T-cell (primary cell): ENCODE results near the gene ODAD2. TPM values are rescaled to one million over a fixed set of nuclear protein-coding genes. Genes with fewer than 3 reads are reported as not detected.

Source experiments
- ATAC-seq, 4 experiments: fragments of 200-7000 bp in 3 of 4; fragments of 150-1000 bp in 1 of 4; cut with Tn5 transposase; replicated peaks in 1 of 4; 1 replicate in 3 of 4; 2 replicates in 1 of 4; pipeline ENCODE4 v1.10.0; 2021; ENCODE audit warnings: moderate library complexity in 3 of 4, mild to moderate bottlenecking in 2 of 4, moderate number of reproducible peaks in 1 of 4
- CTCF ChIA-PET, 2 donors: fragments of 300-600 bp; sonication (Branson Sonifier 250); formaldehyde crosslinking; loops; one replicate each; lab custom pipeline; 2022; ENCODE audit warnings: antibody characterized with exemption in 2 of 2; lab: Charles Lee
- POLR2A ChIA-PET, 2 donors: fragments of 300-600 bp; sonication (Branson Sonifier 250); formaldehyde crosslinking; loops; one replicate each; lab custom pipeline; 2022; ENCODE audit warnings: antibody characterized with exemption in 2 of 2; lab: Charles Lee
- DNase-seq, 35 experiments: peaks; one replicate each; pipeline versions ENCODE4 v3.0.0 to v3.0.0-alpha.2; 2013 to 2023
- H3K27ac ChIP-seq: one replicate; pipeline ENCODE4 v1.5.1; 2013; ENCODE audit warnings: low read length
- H3K27me3 ChIP-seq, 2 experiments: replicated peaks in 1 of 2; 1 replicate in 1 of 2; 2 replicates in 1 of 2; pipeline versions ENCODE4 v1.6.1 to v1.7.0; 2013; ENCODE audit warnings: low read length in 1 of 2, mixed read lengths in 1 of 2; ENCODE audit not compliant: control insufficient read depth in 2 of 2, insufficient read depth in 2 of 2; ENCODE audit errors: extremely low read depth in 1 of 2
- H3K36me3 ChIP-seq, 2 donors: 1 replicate in 1 of 2; 2 replicates in 1 of 2; pipeline versions ENCODE4 v1.6.1 to v1.7.0; 2013; ENCODE audit warnings: low read length in 1 of 2; ENCODE audit not compliant: control insufficient read depth in 2 of 2, insufficient read depth in 1 of 2; ENCODE audit errors: extremely low read depth in 1 of 2
- H3K4me1 ChIP-seq, 2 experiments: 1 replicate in 1 of 2; 2 replicates in 1 of 2; pipeline versions ENCODE4 v1.6.1 to v1.7.0; 2013; ENCODE audit warnings: low read length in 2 of 2, mixed read lengths in 1 of 2; ENCODE audit not compliant: insufficient read depth in 2 of 2, control insufficient read depth in 1 of 2; ENCODE audit errors: extremely low read depth in 1 of 2
- H3K4me3 ChIP-seq, 2 donors: 1 replicate in 1 of 2; 2 replicates in 1 of 2; pipeline versions ENCODE4 v1.5.1 to v1.7.0; 2013; ENCODE audit warnings: mild to moderate bottlenecking in 2 of 2, low read length in 1 of 2, moderate library complexity in 1 of 2; ENCODE audit not compliant: control insufficient read depth in 1 of 2; ENCODE audit errors: extremely low read depth in 1 of 2
- H3K9me3 ChIP-seq: 2 replicates; pipeline ENCODE4 v1.7.0; 2013
- H3K27ac Mint-ChIP-seq, 2 donors: one replicate each; pipeline ENCODE4 v1.8.0; 2020 to 2021; ENCODE audit warnings: mild to moderate bottlenecking in 2 of 2, mixed read lengths in 2 of 2
- H3K27me3 Mint-ChIP-seq, 2 donors: one replicate each; pipeline ENCODE4 v1.8.0; 2021 to 2022; ENCODE audit warnings: mixed read lengths in 2 of 2
- H3K36me3 Mint-ChIP-seq: one replicate; pipeline ENCODE4 v1.8.0; 2021; ENCODE audit warnings: mixed read lengths
- H3K4me1 Mint-ChIP-seq, 3 donors: one replicate each; pipeline ENCODE4 v1.8.0; 2020 to 2022; ENCODE audit warnings: mixed read lengths in 3 of 3, mild to moderate bottlenecking in 1 of 3
- H3K4me3 Mint-ChIP-seq, 3 donors: one replicate each; pipeline ENCODE4 v1.8.0; 2020 to 2022; ENCODE audit warnings: mild to moderate bottlenecking in 3 of 3, mixed read lengths in 3 of 3, moderate library complexity in 3 of 3
- H3K9me3 Mint-ChIP-seq, 3 donors: one replicate each; pipeline ENCODE4 v1.8.0; 2020 to 2022; ENCODE audit warnings: mixed read lengths in 3 of 3
- WGBS: methylation state at CpG from one replicate; pipeline ENCODE4 v1.1.5; 2013; ENCODE audit warnings: missing lambda C conversion rate; ENCODE audit not compliant: insufficient coverage; 5-methylcytosine and 5-hydroxymethylcytosine counted together
- total RNA-seq, 35 experiments: library from RNA in 6 of 35; stranded (reverse) in 6 of 35; fragments of 120-200 nt in 1 of 35; gene quantifications; one replicate each; pipeline versions ENCODE4 v1.2.1 to v1.2.4 and lab custom pipeline; 2013 to 2026

ODAD2 gene
- total RNA-seq, result under 1 TPM in 2 of 5 donors, not detected in 3; 0.20 to 0.33 TPM
- 0.09 TPM for total RNA-seq (2013)
- total RNA-seq (lab: John Stamatoyannopoulos, UW), result 0 to 0.57 (median 0.12) reads per million in 29 experiments

DNA sequence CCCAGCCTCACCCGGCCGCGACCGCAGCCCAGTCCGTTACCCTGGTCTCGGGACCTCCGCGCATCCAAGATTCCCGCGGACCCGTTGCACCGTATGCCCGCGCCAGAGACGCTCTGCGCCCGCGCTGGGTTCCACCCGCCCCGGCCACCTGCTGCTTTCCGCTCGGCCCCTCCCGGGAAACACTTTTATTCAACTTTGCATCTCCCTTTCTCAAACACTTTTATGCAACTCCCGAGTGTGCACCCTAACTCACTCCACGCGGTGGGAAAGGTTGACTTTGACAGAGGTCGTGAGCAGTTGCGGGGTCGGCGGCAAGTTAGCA lies at the start of gene ODAD2:
TSS of gene ODAD2 (minus strand) at position 126 of the 322 bp plus-strand sequence. CDS start 3,937 bp downstream, outside the sequence.
- H3K4me3 ChIP-seq, result peak within 1 kb of the TSS; percentile 48 to 55
- H3K27ac Mint-ChIP-seq, result peak within 1 kb of the TSS in 1 of 2 donors; percentile 6
- peaks cover 0 to 24% of the 10 kb centered on the region in 2 experiments for H3K27me3 ChIP-seq
- H3K36me3 Mint-ChIP-seq, result no peaks in the 10 kb centered on the region
- DNase-seq, result peak in 2 of 35 experiments; percentile 4 to 9
- under 1% methylated on average over 26 of the region's 30 CpGs for WGBS
- peak within 1 kb of the TSS; percentile 80 to 85 (median 83) for H3K4me3 Mint-ChIP-seq
- H3K4me1 Mint-ChIP-seq, result peaks cover 12 to 15% (median 14%) of the 10 kb centered on the region in 3 donors
- H3K9me3 ChIP-seq, result no peaks in the 10 kb centered on the region
- H3K27ac ChIP-seq, result no peak within 1 kb of the TSS
- H3K9me3 Mint-ChIP-seq, result peaks cover 0 to 1% (median 0%) of the 10 kb centered on the region in 3 donors
- CTCF ChIA-PET, result no interaction called here
- POLR2A ChIA-PET, result no interaction called here
- peaks cover 61% of the 10 kb centered on the region in 2 donors for H3K27me3 Mint-ChIP-seq
- H3K36me3 ChIP-seq, result no peaks in the 10 kb centered on the region
- no peak for ATAC-seq
- peaks cover 2 to 10% of the 10 kb centered on the region in 2 experiments for H3K4me1 ChIP-seq

- H3K27ac Mint-ChIP-seq, result no peak overlapping the region
- CTCF ChIA-PET, result no interaction called here
- POLR2A ChIA-PET, result interaction anchor here in 1 of 2 donors (0.7 kb wide), 1 partner anchor 50 kb away, joined by 3 read pairs; no protein-coding TSS in a partner anchor
- DNase-seq (no peak), ATAC-seq (no peak)
- H3K27me3 ChIP-seq, result no peaks in the 10 kb centered on the region
- H3K4me1 ChIP-seq, result no peaks in the 10 kb centered on the region
- H3K36me3 ChIP-seq, result no peaks in the 10 kb centered on the region
- no peak overlapping the region for H3K4me3 ChIP-seq
- H3K27ac ChIP-seq, result no peak overlapping the region
- WGBS, result no CpG with 5 or more reads among the region's 4 CpGs
- H3K27me3 Mint-ChIP-seq, result no peaks in the 10 kb centered on the region
- H3K4me3 Mint-ChIP-seq, result no peak overlapping the region
- no peaks in the 10 kb centered on the region for H3K9me3 ChIP-seq
- H3K9me3 Mint-ChIP-seq, result peaks cover 0 to 7% (median 0%) of the 10 kb centered on the region in 3 donors
- H3K36me3 Mint-ChIP-seq, result peaks cover 16% of the 10 kb centered on the region
- no peaks in the 10 kb centered on the region for H3K4me1 Mint-ChIP-seq
These were observed 48.2 kb upstream of the ODAD2 start for GRCh38 chr10:28047061-28047460.

DNA sequence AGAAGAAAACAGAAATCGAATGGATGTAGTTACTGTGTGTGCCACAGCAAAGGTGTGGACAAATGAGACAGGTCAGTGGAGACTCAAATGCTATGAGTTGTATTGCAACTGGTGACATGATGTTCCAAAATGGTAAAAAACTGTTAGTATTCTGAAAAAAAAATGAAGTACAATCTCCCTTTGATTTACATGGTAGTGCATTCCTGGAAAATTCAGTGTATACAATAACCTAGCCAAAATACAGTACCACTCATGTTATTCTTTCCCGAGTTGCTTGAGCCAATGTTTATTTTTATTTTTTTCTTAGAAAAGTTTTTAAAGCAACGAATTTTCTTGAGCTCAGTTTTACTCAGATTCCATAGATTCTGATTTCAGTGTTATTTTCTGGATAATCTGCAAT lies 47.7 kb upstream of the ODAD2 start:
- ChIA-PET CTCF (no interaction called here), POLR2A (interaction anchor here in 1 of 2 donors (0.7 kb wide), 1 partner anchor 49 kb away, joined by 3 read pairs; no protein-coding TSS in a partner anchor)
- no peak overlapping the region for H3K4me3 Mint-ChIP-seq
- H3K36me3 Mint-ChIP-seq, result peaks cover 16% of the 10 kb centered on the region
- H3K4me1 Mint-ChIP-seq, result no peaks in the 10 kb centered on the region
- Histone ChIP-seq H3K27me3 (no peaks in the 10 kb centered on the region), H3K36me3 (no peaks in the 10 kb centered on the region), H3K4me1 (no peaks in the 10 kb centered on the region), H3K9me3 (no peaks in the 10 kb centered on the region), H3K4me3 (no peak overlapping the region), H3K27ac (no peak overlapping the region)
- H3K27me3 Mint-ChIP-seq, result no peaks in the 10 kb centered on the region
- ATAC-seq (no peak), DNase-seq (no peak)
- peaks cover 0 to 7% (median 0%) of the 10 kb centered on the region in 3 donors for H3K9me3 Mint-ChIP-seq
- WGBS, result 100% methylated on average over 1 of the region's 3 CpGs
- no peak overlapping the region for H3K27ac Mint-ChIP-seq

GRCh38 chr10:28043941-28044340 lies 45.1 kb upstream of the ODAD2 start:
- POLR2A ChIA-PET, result no interaction called here
- no peak overlapping the region for H3K27ac ChIP-seq
- ATAC-seq, result no peak
- CTCF ChIA-PET, result no interaction called here
- H3K4me1 ChIP-seq, result no peaks in the 10 kb centered on the region
- no peak overlapping the region for H3K27ac Mint-ChIP-seq
- no peaks in the 10 kb centered on the region for H3K9me3 ChIP-seq
- WGBS, result no CpG with 5 or more reads among the region's 1 CpG
- DNase-seq, result no peak
- H3K36me3 Mint-ChIP-seq, result peaks cover 3% of the 10 kb centered on the region
- no peak overlapping the region for H3K4me3 ChIP-seq
- H3K9me3 Mint-ChIP-seq, result peaks cover 0 to 6% (median 0%) of the 10 kb centered on the region in 3 donors
- no peaks in the 10 kb centered on the region for H3K27me3 Mint-ChIP-seq
- H3K36me3 ChIP-seq, result no peaks in the 10 kb centered on the region
- no peak overlapping the region for H3K4me3 Mint-ChIP-seq
- H3K27me3 ChIP-seq, result peaks cover 0 to 4% of the 10 kb centered on the region in 2 experiments
- no peaks in the 10 kb centered on the region for H3K4me1 Mint-ChIP-seq

GRCh38 chr10:28036587-28036986 lies 37.7 kb upstream of the ODAD2 start:
- peaks cover 0 to 4% of the 10 kb centered on the region in 2 experiments for H3K27me3 ChIP-seq
- H3K27ac Mint-ChIP-seq, result no peak overlapping the region
- no peak overlapping the region for H3K27ac ChIP-seq
- H3K9me3 ChIP-seq, result no peaks in the 10 kb centered on the region
- H3K4me1 Mint-ChIP-seq, result no peaks in the 10 kb centered on the region
- ATAC-seq (no peak), DNase-seq (no peak)
- WGBS, result 80% methylated on average over 2 of the region's 3 CpGs
- no peak overlapping the region for H3K4me3 ChIP-seq
- peaks cover 14 to 18% of the 10 kb centered on the region in 2 donors for H3K27me3 Mint-ChIP-seq
- no peaks in the 10 kb centered on the region for H3K4me1 ChIP-seq
- ChIA-PET CTCF (no interaction called here), POLR2A (no interaction called here)
- peaks cover 0 to 6% (median 6%) of the 10 kb centered on the region in 3 donors for H3K9me3 Mint-ChIP-seq
- H3K36me3 Mint-ChIP-seq, result no peaks in the 10 kb centered on the region
- no peaks in the 10 kb centered on the region for H3K36me3 ChIP-seq
- no peak overlapping the region for H3K4me3 Mint-ChIP-seq

DNA sequence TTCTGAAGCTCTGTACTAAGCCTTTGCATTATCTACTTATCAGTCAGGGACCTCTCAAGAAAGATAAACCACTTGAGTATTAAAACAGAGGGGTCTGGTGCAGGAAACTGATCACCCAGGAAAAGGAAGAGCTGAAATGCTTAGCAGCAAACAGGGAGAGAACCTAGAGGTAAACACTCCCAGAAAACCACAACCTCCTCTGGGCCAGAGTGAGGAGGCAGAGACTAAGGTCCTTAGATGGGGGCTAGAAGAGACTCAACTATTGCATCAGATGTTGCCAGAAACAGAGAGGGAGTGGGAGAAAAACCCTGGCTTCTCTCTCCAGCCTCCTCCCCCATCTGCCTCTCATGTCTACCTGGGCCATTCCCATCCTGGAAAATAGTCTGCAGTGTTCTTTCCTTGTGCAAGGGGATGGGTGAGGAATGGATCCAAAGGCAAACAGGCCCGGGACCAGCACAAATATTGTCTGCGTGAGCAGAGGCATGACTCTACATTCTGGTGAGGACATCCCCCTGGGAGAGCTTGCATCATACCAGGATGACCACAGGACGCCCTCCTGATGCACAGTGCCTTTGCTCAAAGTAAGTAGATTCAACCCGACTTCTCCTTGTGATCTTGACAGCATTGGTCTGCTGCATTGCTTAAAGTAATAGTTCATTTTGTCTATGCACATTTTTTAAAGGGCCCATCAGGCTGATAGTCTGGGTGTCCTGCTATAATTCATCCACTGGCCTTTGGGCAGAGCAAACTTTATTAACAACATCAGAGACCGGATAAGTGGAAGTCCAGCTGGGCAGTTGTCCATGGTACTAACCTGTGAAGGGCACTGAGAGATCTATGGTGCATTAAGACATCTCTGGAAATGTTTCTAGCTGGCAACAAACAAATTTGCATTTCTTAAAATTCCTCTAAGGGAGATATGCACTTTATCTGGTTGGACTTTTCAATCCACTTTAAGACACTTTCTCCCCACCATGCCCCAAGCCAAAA lies 22.4 kb upstream of the ODAD2 start:
- CTCF ChIA-PET, result no interaction called here
- Histone ChIP-seq H3K27ac (no peak overlapping the region), H3K27me3 (peaks cover 0 to 10% of the 10 kb centered on the region in 2 experiments), H3K4me1 (no peaks in the 10 kb centered on the region), H3K4me3 (no peak overlapping the region), H3K36me3 (no peaks in the 10 kb centered on the region), H3K9me3 (no peaks in the 10 kb centered on the region)
- 90% methylated on average over 2 of the region's 5 CpGs for WGBS
- Mint-ChIP-seq H3K4me3 (no peak overlapping the region), H3K4me1 (no peaks in the 10 kb centered on the region), H3K27ac (no peak overlapping the region), H3K27me3 (peaks cover 12 to 15% of the 10 kb centered on the region in 2 donors), H3K9me3 (no peaks in the 10 kb centered on the region), H3K36me3 (no peaks in the 10 kb centered on the region)
- POLR2A ChIA-PET, result no interaction called here
- no peak for ATAC-seq
- DNase-seq, result no peak
